Retinal pigment epithelial cell (primary cell): ENCODE measurements around the gene ART4.

Experiments used
- DNase-seq: peaks from one replicate; pipeline ENCODE4 v3.0.0-alpha.2; 2010; ENCODE audit warnings: low read depth
- H3K4me3 ChIP-seq: 2 replicates; pipeline ENCODE4 v1.5.1; 2011; ENCODE audit warnings: mild to moderate bottlenecking, low read length, control low read depth, moderate library complexity
- TF ChIP-seq, protein P1 (sequence below): conservative IDR thresholded peaks from 2 replicates; pipeline ENCODE4 v1.5.1; 2011; ENCODE audit warnings: low read depth, low read length, control low read depth, inconsistent platforms

The ART4 gene

DNA sequence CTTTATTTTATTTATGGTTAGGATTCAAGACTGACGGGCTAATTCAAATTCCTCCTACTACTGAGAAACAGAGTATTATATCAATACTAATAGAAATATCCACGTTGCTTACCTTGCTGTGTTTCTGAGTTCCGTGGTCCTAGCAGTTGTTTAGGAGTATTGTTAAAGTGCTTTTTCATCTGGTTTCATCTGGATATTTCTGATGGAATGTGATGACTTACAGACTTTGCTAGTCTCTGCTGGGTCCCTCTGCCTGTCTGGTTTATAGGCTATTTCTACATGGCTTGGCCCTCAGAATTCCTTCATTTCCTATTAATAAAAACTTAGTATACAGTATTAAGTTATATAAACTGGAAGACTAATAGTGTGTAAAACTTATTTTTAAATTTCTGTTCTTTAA lies 29.3 kb downstream of the ART4 start, which contains the start of gene SMCO3:
TSS of gene SMCO3 (minus strand) at position 169 of the 400 bp plus-strand sequence. CDS start 7,502 bp downstream, outside the sequence.
- no peak for DNase-seq
- H3K4me3 ChIP-seq = no peak within 1 kb of the TSS
- TF ChIP-seq, protein P1, sequence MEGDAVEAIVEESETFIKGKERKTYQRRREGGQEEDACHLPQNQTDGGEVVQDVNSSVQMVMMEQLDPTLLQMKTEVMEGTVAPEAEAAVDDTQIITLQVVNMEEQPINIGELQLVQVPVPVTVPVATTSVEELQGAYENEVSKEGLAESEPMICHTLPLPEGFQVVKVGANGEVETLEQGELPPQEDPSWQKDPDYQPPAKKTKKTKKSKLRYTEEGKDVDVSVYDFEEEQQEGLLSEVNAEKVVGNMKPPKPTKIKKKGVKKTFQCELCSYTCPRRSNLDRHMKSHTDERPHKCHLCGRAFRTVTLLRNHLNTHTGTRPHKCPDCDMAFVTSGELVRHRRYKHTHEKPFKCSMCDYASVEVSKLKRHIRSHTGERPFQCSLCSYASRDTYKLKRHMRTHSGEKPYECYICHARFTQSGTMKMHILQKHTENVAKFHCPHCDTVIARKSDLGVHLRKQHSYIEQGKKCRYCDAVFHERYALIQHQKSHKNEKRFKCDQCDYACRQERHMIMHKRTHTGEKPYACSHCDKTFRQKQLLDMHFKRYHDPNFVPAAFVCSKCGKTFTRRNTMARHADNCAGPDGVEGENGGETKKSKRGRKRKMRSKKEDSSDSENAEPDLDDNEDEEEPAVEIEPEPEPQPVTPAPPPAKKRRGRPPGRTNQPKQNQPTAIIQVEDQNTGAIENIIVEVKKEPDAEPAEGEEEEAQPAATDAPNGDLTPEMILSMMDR = no peak

DNA sequence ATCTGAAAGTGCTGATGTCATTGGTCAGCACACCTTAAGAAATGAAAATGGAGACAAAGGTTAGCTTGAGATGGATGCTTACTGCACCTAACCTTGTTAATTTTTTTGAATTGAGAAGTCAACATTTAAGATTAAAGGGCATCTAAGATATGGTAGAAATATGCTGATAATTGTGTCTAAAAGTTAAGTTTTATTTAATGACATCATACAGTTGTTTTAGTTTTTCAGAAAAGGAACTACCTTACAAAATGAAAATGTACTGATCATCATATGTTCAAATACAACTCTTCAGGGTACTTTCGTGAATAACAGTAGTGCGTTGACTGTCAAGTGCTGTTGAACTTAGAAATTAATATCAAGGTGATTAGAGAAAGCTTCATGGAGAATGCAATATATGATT lies 31.8 kb downstream of the ART4 start:
- DNase-seq = no peak
- no peak overlapping the region for H3K4me3 ChIP-seq
- TF ChIP-seq, protein P1 = no peak

DNA sequence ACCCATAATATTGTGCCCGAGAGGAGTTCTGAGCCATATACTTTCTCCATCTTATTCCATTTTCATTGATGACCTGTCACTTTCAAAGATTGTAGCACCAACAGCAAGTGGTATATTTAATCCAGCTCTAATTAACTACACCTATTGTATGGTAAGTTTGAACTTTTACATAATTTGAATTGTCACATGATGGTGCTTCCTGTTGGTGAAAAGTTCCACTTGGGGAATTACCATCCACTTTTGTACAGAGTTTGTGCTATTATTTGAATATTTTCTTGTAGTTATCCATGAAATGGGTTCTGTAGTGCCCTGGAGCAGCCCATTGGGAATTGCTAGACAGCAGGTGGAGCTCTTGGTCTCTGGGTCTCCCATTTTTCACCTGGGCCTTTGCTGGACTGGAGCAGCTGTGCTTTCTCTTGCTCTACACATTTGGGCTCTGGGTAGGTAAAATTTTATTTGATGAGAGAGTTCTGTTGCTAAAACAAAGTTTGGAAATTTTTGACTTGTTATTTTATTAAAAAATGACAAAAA lies 32.3 kb downstream of the ART4 start:
- DNase-seq = no peak
- no peak overlapping the region for H3K4me3 ChIP-seq
- TF ChIP-seq, protein P1 = peak; percentile 65

DNA sequence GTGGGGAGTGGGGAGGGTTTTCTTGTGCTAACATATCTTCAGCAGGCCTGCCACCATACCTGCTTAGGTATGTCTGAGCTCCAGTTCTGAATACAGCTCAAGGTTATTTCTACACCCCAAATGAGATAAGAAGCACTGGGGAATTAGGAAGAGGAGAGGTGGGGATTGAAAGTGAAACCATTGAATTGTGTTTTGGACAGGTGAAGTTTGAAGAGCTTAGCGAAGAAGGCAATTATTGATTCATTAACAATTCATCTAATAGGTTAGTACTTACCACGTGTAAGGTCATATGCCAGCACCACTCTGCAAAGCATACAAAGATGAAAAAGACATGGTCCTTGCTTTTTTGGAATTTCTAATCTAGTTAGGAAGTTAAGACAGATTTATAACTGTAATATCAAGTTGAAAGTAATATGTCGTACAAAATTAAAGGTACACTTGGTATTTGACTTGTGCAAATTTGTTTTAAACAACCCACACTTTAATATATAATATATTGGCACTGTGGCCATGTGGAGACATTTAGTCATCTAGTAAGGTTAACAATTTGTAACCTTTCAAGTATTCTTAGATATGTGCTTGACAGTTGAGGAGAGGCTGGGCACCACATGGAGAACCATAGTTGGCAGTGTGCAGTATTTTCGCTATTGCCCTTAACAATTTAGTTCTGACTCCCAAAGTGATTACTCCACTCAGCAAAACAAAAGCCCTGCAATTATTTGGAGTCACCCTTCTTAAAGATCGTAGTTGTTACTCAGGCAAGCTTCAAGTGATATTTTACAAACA lies 33.0 kb downstream of the ART4 start:
- DNase-seq = no peak
- TF ChIP-seq, protein P1 = no peak
- H3K4me3 ChIP-seq = no peak overlapping the region

DNA sequence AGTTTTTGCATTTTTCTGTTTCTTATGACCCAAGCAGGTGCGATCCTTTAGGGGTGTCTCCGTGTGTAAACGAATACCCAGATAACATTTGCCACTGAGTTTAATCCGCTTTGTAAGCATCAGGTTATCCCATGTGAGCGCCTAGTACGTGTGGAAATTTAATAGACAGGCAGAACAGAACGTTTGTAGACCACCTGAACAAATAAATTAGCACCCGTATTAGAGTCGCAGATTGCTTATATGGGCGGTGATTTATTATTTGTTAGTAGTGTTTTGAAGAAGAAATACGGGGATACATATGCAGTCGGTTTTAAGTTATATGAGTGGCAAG lies 39.5 kb downstream of the ART4 start:
- H3K4me3 ChIP-seq = peak overlapping the region; percentile 96
- TF ChIP-seq, protein P1 = no peak
- DNase-seq = no peak

DNA sequence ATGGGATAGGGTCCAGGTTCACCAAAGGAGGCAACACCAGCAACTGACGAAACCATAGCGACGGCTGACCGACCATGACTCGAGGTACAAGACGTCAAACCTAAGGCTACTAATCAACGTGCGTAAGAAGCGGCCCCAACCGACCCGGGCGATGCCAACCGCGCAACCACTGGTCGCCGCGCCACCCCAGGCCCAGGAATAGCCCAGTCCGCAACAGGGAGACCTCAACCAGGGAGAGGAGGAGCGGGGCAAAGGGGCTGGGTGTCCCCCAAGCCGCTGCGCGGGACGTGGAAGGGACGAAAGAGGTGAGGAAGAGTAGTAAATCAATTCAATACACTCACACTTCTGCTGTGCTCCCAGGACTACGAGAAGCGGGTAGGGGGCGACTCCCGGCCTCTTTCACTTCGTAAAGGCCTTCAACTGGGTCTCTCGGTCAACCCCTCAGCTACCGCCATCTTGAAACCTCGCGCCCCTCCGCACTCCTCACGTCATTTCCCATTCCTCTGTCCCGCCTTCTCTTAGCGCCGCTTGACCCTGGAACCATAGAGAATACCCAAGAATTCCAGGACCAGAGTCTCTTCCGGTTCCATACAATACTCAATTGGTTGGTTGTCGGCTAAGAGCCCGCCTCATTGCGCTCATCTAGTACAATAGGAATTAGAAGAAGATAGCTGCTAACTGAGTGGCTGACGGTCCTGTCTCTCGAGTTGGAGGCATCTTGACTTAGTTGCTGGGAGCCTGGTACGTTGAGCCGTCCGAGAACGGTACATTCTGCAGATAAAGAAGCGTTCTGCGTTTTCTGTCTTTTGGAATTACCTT lies 40.1 kb downstream of the ART4 start, which contains the start of the genes C12orf60 and WBP11:
TSS of gene C12orf60 (plus strand) at position 660 of the 819 bp plus-strand sequence. CDS start 19,266 bp downstream, outside the sequence.
TSS of gene WBP11 (minus strand) at position 468 of the 819 bp plus-strand sequence. CDS start 2,095 bp downstream, outside the sequence.
- peak; percentile 97 for DNase-seq
- TF ChIP-seq, protein P1 = no peak
- H3K4me3 ChIP-seq = peak within 1 kb of the TSS; percentile 96

DNA sequence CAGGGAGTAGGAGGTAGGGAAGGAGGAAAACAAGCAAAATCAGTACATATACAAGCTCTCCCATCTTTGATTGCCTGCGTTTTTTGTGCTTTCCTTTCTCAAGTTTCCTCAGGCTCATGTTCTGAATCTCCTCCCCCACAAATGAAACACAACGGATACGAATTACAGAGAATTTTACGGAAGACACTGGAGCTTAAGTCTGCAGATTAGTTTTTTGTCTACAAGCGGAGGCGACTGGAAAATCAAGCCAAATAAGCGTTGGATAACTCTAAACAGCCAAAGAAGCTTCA lies 40.7 kb downstream of the ART4 start:
- H3K4me3 ChIP-seq = peak overlapping the region; percentile 96
- no peak for DNase-seq
- TF ChIP-seq, protein P1 = no peak
